GM03348 (cell line): Measurements from ENCODE around the gene SLF1.

Experiments used
- DNase-seq: peaks from one replicate; pipeline ENCODE4 v3.0.0; 2012; ENCODE audit warnings: low spot score

Gene SLF1

DNA sequence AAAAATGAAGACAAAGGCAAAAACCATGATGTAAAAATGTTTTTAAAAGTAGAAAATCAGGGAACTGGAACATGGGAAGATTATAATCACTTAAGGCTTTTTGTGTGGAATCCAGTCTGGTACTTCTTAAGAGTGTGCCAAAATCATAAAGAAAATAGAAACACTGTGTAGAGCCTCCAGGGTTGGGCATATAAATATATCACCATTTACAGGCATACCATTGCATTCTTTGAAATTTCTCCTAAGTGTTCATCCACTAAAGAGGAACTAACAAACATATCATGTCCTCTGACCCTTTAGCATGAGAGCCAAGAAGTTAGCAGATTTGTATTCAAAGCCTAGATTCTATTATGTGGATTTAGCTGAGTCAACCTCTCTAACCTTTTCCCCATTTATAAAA, 93.3 kb downstream of the SLF1 start:
- no peak for DNase-seq

GRCh38 chr5:94715768-94716167, 97.3 kb downstream of the SLF1 start:
- DNase-seq = no peak

GRCh38 chr5:94725142-94725541, 106.7 kb downstream of the SLF1 start:
- DNase-seq = no peak

- DNase-seq = no peak
These were observed 113.0 kb downstream of the SLF1 start for GRCh38 chr5:94731471-94731870.

DNA sequence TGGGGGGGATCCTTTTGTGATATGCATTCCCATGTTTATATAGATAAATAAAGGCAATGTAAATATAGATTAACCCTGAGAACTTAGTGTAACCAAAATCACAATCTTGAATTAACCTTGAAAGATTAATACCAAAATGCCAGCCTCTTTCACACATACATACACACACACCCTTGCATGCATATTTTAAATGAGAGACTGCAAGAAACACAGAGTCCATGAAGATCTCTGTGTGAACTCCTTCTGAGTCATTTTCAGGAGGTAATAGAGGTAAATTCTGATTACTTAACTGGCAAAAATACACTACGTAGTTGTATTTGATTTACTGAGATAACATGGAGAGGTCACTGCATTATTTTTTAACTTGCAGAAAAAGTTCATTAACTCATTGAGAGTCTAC, 118.0 kb downstream of the SLF1 start:
- no peak for DNase-seq

GRCh38 chr5:94740286-94740685, 121.8 kb downstream of the SLF1 start:
- DNase-seq = no peak

DNA sequence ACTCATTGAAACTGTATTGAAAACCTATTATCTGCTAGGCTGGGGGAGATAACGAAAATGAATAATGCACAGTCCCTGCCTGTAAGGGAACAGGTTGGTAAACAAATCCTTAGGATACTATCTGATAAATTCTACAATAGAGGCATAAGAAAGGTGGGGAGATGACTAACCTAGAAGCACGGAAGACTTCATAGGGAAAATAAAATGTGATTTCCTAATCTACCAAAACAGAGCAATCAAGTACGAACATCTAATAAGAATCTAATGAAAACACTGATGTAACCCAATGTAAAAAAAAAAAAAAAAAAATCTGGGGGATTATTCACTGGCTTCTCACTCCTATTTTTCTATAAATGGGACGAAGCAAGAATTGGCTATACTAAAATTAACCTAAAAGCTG, 124.4 kb downstream of the SLF1 start:
- DNase-seq = no peak

DNA sequence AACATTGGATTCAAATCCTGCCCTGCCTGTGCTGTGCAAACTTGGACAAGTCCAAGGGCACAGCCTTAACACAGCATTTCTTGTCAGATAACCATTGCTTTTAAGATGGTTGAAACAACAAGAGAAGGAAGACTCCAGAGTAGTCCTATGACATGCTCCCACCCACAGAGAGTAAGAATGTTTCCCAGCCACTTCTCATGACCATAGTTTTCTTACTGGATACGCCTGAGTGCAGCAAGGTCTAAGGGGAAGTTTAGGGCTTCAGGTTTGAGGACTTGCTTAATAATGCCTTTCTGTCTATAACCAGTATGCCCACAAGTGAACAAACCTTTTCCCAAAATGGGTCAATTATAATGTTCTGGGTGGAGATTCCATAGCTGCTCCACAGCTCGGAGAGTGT, 126.4 kb downstream of the SLF1 start:
- no peak for DNase-seq

DNA sequence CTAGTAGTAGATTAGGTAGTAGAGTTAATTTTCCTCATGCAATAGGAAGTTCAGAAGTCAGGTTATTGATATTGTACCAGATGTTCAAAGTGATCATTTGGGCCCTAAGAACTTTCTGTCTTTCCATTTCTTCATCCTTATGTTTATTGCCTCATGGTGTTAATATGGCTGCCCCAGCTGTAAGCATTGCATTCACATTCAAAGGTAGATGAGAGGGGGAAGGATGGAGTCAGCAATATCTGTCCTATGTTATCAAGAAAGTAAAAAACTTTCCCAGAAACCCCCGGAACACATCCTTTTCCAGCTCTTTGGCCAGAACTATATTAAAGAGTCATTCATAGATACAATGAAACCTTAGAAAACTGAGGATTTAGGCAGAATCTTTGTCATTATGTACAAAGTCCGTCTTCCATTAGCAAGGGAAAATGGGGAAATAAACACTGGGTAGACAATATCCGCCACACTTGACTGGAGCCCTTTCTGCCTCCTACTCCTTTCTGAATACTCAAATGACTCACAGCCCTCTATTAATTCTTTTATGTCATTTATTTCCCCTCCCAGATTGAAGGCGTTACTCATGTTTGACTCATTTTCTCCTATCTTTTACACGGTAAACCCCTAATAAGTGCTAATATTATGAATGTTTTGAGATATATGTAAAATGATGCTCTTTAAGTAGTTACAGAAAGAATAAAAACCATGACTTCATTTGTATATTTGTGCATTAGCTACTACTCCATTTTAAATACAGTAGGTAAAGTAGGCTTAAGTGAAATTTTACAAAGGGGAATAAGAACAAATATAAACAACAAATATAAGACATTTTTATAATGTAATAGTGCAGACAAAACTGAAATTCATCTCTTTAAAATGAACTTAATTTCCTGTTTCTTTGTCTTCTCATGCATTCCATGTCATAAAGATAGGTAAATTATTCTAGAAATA, 127.6 kb downstream of the SLF1 start:
- no peak for DNase-seq

- DNase-seq = no peak
These were observed 128.3 kb downstream of the SLF1 start for GRCh38 chr5:94746731-94747124.
